HCT116 (cell line): ENCODE data around the gene OR10A5.

ENCODE experiments used
- POLR2A ChIP-seq: IDR thresholded peaks from 2 replicates; pipeline ENCODE4 v1.7.0; 2011; ENCODE audit warnings: borderline replicate concordance; ENCODE audit not compliant: insufficient read depth, insufficient read length; ENCODE audit errors: extremely low read depth
- ZNF274 ChIP-seq: fragments of 200-500 bp; sonication (Bioruptor generic); IDR thresholded peaks from 2 replicates; pipeline ENCODE4 v1.6.1; 2014; ENCODE audit warnings: mild to moderate bottlenecking, low read depth, low read length, inconsistent platforms

GRCh38 chr11:6850526-6850925 is 5.0 kb downstream of the OR10A5 start:
- TF ChIP-seq POLR2A = no peak
- TF ChIP-seq ZNF274 = no peak
